NOMO-1 treated with dmso at 0.1 percent for 144 hours (cell line): ENCODE measurements around the gene AKT1.

ENCODE experiments used
- DNase-seq: peaks from one replicate; lab custom pipeline; 2025; ENCODE audit not compliant: unreplicated experiment; lab: John Stamatoyannopoulos, UW

AKT1 gene

DNA sequence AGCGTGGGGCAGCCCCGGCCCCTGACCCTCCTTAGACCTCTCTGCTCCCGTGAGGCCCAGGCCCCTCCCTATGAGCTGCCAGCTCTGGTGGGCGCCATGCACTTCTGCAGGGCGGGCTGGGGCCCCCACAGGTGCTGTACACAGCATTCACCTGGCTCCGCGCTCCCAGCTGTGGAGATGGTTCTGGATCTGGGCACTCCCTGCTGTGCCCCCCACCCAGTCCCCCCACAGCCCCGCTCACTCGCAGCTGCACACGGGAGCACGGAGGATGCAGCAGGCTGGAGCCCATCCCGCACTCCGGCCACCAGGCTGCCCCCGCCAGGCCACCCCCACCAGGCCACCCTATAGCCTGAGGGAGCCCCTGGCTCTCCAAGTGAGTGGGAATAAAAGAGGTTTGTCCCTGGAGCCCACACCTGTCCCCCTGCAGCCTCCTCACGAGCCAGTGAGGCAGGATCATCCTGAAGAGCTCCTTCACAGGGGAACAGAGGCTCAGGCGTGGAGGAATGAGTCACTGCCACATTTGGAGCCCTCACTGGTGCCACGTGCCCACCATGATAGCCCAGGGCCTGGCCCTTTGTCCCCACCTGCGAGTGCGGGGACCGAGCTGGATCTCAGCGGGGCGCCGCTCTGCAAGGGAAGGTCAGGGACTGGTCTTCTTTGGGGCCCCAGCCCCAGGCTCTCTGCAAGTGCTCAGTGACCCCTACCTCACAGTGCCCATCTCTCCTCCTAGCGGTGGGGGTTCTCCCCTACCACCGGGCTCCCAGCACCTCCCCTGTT lies 69.6 kb downstream of the AKT1 start:
- DNase-seq = no peak

GRCh38 chr14:104724981-104725771 lies 70.4 kb downstream of the AKT1 start:
- DNase-seq = no peak

- DNase-seq = no peak
Observed at GRCh38 chr14:104724407-104724980, 71.1 kb downstream of the AKT1 start.

DNA sequence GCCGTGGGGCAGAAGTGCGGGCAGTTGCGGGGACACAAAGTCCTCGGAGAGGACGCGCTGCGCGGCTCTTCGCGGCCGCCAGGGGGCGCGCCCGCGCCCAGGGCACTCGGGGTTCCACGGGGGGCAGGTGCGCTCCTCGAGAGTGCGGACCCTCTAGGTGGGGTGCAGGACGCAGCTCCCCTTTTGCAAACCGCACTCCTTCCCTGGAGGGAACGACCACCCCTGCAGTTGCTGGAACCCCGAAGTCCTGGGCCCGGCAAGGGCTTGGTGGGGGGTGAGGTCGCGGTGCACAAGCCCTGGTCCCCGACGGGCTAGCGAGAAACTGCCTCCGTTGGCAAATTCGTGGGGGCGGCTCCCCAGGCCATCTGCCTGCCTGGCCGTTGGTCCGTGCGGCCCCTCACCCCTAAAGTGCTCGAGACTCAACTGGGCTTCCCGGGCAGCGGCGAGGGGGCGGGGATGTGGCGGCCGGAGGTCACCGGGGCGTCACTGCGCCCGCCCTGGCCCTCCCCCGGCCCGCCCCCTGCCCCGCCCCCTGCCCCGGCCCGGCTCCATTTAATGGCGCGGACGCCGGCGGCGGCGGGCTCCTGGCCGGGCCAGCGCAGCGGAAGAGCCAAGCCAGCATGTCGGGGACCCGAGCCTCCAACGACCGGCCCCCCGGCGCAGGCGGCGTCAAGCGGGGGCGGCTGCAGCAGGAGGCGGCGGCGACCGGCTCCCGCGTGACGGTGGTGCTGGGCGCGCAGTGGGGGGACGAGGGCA lies 71.7 kb downstream of the AKT1 start, which contains the start of gene ADSS1:
Gene ADSS1 (plus strand): TSS at position 579 of the 756 bp plus-strand sequence. CDS start 42 bp downstream, at position 621.
- DNase-seq = no peak

DNA sequence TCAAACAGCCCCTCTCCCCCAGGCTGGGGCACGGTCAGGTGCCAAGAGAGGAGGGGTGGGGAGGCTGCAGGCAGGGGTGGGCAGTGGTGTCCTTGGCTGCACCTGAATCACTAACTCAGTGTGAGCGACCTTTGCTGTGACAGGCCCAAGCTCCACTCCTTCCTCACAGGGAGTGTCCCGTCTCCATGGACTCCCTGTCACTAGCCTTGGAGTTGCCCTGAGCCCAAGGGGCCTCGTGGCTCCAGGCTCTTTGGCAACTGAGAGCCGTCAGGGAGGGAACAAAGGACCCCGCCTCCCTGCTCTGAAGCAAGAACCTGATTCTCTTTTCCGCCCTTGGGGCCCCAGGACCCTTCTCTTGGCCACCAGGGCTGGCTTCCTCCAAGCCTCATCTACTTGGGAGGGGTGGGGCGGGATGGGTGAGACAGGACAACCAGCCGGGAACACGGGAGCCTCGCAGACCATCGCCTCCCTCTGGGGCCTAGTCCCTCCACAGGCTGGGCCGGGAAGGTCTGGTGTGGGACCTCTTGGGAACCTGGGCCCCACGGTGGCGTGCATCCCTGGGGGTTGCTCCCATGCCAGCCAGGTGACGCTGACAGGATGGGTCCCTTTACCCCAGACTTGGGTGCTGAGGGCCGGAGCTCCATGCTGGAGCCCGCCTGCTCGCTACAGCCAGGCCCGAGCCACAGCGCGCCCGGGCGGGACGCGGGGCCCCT lies 72.5 kb downstream of the AKT1 start:
- peak; percentile 28 for DNase-seq

DNA sequence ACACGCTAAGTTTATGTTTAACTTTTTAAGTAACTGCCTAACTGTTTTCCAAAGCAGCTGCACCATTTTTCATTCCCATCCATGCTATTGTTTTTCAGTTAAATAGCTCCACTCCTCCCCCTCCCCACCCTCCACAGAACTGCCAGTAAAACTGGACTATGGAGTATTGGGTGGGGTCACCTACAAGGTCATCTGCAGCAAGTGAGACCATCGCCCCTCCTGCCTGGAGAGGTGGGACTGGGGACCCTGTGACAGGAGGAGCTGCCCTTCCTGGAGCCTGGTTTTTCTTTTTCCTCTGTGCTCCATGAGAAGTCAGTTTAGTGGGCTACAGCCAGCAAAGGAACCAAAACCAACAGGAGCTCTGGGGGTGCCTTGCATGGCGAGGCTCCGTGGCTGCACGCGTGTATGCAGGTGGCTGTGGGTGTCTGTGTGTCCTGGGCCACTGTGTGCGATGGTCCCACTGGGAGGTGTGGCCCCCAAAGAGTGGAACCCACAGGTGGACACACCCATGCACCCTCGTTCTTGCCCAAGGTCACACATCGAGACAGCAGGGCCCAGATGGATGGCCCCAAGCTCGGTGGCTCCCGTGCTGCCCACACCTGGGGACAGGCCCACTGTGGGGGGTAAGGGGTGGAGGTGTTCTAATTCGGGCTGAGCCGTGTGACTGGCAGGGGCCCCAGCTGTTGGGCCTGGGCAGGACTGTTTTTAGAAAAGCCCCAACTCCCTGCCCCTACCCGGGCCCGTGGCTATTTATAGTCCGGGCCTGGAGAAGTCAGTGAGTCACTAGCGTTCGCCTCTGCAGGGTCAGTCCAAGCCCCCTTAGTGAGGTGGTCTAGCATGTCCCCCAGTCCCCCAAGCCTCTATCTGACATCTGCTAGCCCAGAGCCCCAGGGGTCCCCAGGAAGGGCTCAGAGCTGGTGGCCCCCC lies 73.8 kb downstream of the AKT1 start:
- DNase-seq = no peak
